ENCODE results near the gene CCDC197. TPM values are rescaled to one million over a fixed set of nuclear protein-coding genes. Genes with fewer than 3 reads are reported as not detected.

Gene CCDC197
- total RNA-seq, 2 experiments from 2014 or later, result not detected

- Histone ChIP-seq H3K27ac (ENCODE audit: low read depth, low read length, poor library complexity, severe bottlenecking) (no peak overlapping the region), H3K9me2 (ENCODE audit: insufficient read depth, low read length) (no peaks in the 10 kb centered on the region), H3K4me2 (ENCODE audit: low read length) (no peak overlapping the region), H3K4me1 (ENCODE audit: insufficient read depth, low read length, poor library complexity, severe bottlenecking) (no peaks in the 10 kb centered on the region), H3K36me3 (ENCODE audit: insufficient read depth, low read length) (no peaks in the 10 kb centered on the region), H3K79me2 (ENCODE audit: insufficient read depth, low read depth, low read length) (no peaks in the 10 kb centered on the region), H3K9me3 (ENCODE audit: low read length) (no peaks in the 10 kb centered on the region), H3K4me3 (ENCODE audit: low read depth, low read length, poor library complexity, severe bottlenecking) (no peak overlapping the region), H2AFZ (ENCODE audit: low read length) (no peak overlapping the region), H4K20me1 (ENCODE audit: insufficient read depth, low read length) (no peaks in the 10 kb centered on the region)
- TF ChIP-seq EZH2phosphoT487 (IDR thresholded peaks at IDR 0.05; ENCODE audit: borderline replicate concordance, low read depth, low read length), result no peak
- TF ChIP-seq CTCF (conservative IDR thresholded peaks at IDR 0.05; ENCODE audit: low read length), result no peak
- intact Hi-C loops (cut with micrococcal nuclease; ENCODE audit: unreplicated experiment), result no loop called here
- ChIA-PET POLR2A (interaction anchor here (0.8 kb wide), 1 partner anchor 8 kb away, joined by 4 read pairs; no protein-coding TSS in a partner anchor), CTCF (ENCODE audit: unreplicated experiment) (no interaction called here)
- no TSS peak for BruUV-seq (replicated peaks)
- DNase-seq (ENCODE audit: low spot score), result no peak
These were observed 40.9 kb downstream of the CCDC197 start for GRCh38 chr14:94037954-94038353.

GRCh38 chr14:94038510-94038909, 41.4 kb downstream of the CCDC197 start:
- Histone ChIP-seq H3K4me1 (ENCODE audit: insufficient read depth, low read length, poor library complexity, severe bottlenecking) (no peaks in the 10 kb centered on the region), H3K27ac (ENCODE audit: low read depth, low read length, poor library complexity, severe bottlenecking) (no peak overlapping the region), H4K20me1 (ENCODE audit: insufficient read depth, low read length) (no peaks in the 10 kb centered on the region), H3K9me2 (ENCODE audit: insufficient read depth, low read length) (no peaks in the 10 kb centered on the region), H2AFZ (ENCODE audit: low read length) (no peak overlapping the region), H3K4me2 (ENCODE audit: low read length) (no peak overlapping the region), H3K4me3 (ENCODE audit: low read depth, low read length, poor library complexity, severe bottlenecking) (no peak overlapping the region), H3K9me3 (ENCODE audit: low read length) (no peaks in the 10 kb centered on the region), H3K36me3 (ENCODE audit: insufficient read depth, low read length) (no peaks in the 10 kb centered on the region), H3K79me2 (ENCODE audit: insufficient read depth, low read depth, low read length) (no peaks in the 10 kb centered on the region)
- POLR2A ChIA-PET, result interaction anchor here (0.6 kb wide), 1 partner anchor 52 kb away, joined by 3 read pairs; no protein-coding TSS in a partner anchor
- intact Hi-C loops (cut with micrococcal nuclease; ENCODE audit: unreplicated experiment), result no loop called here
- no peak for DNase-seq (ENCODE audit: low spot score)
- CTCF ChIA-PET (ENCODE audit: unreplicated experiment), result interaction anchor here (1.2 kb wide), 1 partner anchor 94 kb away, joined by 3 read pairs; no protein-coding TSS in a partner anchor
- no TSS peak for BruUV-seq (replicated peaks)
- TF ChIP-seq CTCF (conservative IDR thresholded peaks at IDR 0.05; ENCODE audit: low read length) (no peak), EZH2phosphoT487 (IDR thresholded peaks at IDR 0.05; ENCODE audit: borderline replicate concordance, low read depth, low read length) (no peak)

GRCh38 chr14:94038921-94039629, 42.0 kb downstream of the CCDC197 start:
- ChIA-PET POLR2A (interaction anchor here (0.6 to 0.8 kb wide), 2 partner anchors 52 to 89 kb away, joined by 3 read pairs; no protein-coding TSS in a partner anchor), CTCF (ENCODE audit: unreplicated experiment) (interaction anchor here (0.5 to 1.2 kb wide), 2 partner anchors 93 to 103 kb away, joined by 3 read pairs; no protein-coding TSS in a partner anchor)
- no TSS peak for BruUV-seq (replicated peaks)
- H2AFZ ChIP-seq (ENCODE audit: low read length), result no peak overlapping the region
- no peaks in the 10 kb centered on the region for H4K20me1 ChIP-seq (ENCODE audit: insufficient read depth, low read length)
- no peak overlapping the region for H3K27ac ChIP-seq (ENCODE audit: low read depth, low read length, poor library complexity, severe bottlenecking)
- H3K9me3 ChIP-seq (ENCODE audit: low read length), result no peaks in the 10 kb centered on the region
- H3K4me1 ChIP-seq (ENCODE audit: insufficient read depth, low read length, poor library complexity, severe bottlenecking), result no peaks in the 10 kb centered on the region
- H3K36me3 ChIP-seq (ENCODE audit: insufficient read depth, low read length), result no peaks in the 10 kb centered on the region
- no peak overlapping the region for H3K4me2 ChIP-seq (ENCODE audit: low read length)
- DNase-seq (ENCODE audit: low spot score), result no peak
- H3K79me2 ChIP-seq (ENCODE audit: insufficient read depth, low read depth, low read length), result no peaks in the 10 kb centered on the region
- H3K9me2 ChIP-seq (ENCODE audit: insufficient read depth, low read length), result no peaks in the 10 kb centered on the region
- no peak overlapping the region for H3K4me3 ChIP-seq (ENCODE audit: low read depth, low read length, poor library complexity, severe bottlenecking)
- intact Hi-C loops (cut with micrococcal nuclease; ENCODE audit: unreplicated experiment), result no loop called here
- TF ChIP-seq EZH2phosphoT487 (IDR thresholded peaks at IDR 0.05; ENCODE audit: borderline replicate concordance, low read depth, low read length), result no peak
- TF ChIP-seq CTCF (conservative IDR thresholded peaks at IDR 0.05; ENCODE audit: low read length), result no peak

Data from OCI-LY7 (cell line).